GM18519 (cell line): Measurements from ENCODE around the gene ZRANB1.

Experiments
- ATAC-seq: cut with Tn5 transposase; IDR thresholded peaks from one replicate; pipeline ENCODE4 v1.9.1; 2021; ENCODE audit warnings: mild to moderate bottlenecking, moderate library complexity; ENCODE audit not compliant: unreplicated experiment, low FRiP score

ZRANB1 gene

DNA sequence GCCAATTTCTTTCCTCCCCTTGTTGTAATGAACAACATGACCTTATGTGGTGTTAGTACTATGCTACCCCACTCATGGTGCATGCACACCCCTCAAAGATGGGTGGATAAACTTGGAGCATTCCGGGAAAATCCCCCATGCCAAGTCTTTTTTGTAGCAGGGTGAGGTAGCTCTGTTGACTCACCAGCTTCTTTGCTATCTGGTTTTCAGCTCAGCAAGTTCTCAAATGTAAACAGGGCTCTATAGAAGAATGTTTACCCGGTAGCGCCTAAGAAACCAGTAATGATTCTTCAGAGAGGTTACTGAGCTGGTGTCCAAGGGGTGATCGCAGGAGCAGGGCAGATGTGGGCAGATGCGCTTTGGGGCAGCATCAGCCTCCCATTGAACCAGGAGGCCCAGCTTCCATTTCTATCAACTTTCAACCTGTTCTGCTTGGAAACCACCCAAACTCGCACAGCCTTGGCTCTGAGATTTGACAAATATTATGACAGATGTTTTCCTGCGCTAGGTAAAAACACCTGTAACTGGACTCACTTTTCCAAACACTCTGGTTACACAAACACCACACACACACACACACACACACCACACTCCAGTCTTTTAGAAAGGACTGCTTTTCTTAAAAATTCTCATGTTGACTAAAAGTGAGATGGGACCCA is 87.8 kb downstream of the ZRANB1 start:
- ATAC-seq: no peak

DNA sequence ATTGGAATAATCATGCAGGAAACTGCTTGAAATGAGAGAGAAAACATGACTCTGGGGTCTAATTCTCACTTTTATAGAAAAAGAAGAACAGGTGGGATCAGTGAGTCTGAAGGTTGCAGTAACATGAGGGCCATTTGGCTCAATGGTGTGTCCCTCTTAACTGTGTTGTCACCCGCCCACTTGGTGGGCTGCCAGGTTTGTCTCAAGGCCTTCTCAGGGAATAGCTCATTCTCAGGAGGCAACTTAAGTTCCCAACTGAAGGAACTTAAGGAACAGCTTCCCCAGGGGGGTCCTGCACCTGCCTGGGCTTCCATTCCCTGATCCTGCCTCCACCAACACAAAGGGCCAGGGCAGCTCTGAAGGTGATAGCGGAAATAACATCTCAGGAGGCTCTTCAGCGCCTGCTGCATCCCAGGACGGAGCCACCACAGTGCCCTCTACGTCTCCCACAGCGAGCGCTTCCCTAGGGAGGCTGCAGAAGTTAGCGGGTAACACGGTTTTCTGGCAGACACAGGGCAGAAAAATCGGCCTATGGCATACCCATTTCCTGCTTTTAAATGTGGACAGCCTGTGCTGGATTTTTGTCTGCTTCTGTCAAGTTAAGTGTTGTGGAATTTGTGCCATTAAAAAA is 88.8 kb downstream of the ZRANB1 start:
- ATAC-seq: no peak

DNA sequence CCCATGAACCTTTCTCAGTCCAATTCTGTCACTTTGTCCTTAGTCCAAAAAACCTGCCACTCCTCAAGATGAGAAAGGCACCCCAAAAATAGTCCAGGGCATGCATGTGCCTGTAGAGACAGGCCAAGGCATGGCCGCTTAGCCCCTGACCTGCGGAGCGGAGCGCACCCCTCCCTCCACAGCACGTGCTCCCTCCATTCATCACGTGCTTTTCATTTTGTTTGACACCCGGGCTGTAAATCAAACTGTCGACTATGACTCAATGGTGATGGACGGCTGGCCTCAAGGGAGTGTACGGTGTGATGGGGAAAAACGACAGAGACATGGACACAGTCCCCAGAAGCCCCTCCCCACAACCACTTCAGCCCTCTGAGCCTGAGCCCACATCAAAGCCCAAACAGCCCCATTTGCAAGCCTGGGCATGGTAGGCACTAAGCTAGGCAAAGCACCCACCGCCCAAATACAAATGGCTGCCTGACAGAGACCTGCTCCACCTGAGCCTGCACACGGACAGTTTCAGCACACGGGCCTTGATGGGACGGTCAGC is 90.6 kb downstream of the ZRANB1 start:
- ATAC-seq: no peak

DNA sequence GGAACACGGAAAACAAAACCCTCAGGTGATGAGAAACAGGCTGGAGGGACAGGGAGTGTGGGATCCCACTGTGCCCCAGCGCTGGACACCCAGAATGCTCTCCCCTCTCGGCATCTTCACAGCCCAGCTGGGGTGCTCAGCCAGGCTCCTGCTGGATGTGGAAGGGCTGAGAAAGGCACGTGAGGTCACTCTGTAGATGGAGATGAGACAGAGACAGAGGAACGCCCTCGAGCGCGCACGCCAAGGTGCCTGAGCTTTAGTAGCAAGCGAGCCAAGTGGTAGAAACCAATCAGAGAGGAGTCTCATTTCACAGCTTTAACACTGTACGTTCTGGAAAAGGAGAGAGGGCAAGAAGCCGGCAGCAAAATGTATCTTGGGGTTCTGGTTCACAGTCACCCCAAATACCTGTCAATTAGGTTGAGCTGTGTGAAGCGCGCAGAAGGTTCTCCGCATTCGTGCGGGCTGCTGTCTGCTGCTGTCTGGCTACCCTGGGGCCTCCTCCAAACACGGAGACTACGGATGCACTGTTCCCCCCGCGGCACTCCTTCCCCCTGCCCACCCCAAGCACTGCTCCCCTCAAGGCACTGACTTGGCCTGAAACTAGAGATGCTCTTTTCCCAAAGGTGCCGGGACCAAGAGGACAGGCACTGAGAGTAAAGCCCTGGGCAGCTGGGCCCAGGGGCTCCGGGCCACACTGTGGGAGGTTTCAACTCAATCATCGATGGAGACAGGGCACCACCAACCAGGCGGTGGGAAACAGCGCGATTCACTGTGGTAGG is 91.4 kb downstream of the ZRANB1 start:
- ATAC-seq: no peak

DNA sequence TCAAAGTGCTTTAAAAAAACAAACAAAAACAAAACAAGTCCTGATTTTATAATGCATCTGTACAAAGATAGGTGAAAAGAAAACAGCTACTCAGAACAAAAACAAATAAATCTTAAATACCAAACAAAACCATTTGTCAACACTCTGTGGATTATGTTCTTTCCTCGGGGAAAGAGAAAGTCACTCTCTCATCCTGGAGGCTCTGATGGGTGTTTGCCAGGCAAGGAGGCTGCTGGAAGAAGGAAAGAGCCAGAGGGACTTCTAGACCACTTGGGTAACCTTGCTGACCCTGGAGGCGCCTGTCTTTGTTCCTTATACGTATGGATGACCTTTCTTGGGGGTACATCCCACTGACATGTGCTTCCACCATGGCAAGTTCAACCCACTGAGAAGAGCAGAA is 92.8 kb downstream of the ZRANB1 start:
- no peak for ATAC-seq

DNA sequence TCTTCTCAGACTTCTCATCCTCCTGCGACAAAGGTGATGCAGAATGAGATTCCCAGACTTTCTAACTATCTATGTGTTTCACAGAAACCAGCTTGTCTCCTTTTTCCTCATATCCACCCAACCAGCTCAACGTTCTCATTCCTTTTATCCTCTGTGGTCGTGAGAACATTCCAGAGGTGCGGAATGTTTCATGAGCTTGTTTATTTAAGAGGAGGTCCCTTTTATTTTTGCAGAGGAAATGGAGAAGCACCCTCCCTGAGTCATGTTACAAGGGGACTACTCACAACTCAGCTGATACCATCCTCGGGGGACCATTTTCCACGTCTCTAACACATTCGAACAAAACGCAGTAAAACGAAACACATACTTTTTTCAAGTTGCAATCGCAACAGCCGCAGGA is 93.2 kb downstream of the ZRANB1 start:
- ATAC-seq: no peak

DNA sequence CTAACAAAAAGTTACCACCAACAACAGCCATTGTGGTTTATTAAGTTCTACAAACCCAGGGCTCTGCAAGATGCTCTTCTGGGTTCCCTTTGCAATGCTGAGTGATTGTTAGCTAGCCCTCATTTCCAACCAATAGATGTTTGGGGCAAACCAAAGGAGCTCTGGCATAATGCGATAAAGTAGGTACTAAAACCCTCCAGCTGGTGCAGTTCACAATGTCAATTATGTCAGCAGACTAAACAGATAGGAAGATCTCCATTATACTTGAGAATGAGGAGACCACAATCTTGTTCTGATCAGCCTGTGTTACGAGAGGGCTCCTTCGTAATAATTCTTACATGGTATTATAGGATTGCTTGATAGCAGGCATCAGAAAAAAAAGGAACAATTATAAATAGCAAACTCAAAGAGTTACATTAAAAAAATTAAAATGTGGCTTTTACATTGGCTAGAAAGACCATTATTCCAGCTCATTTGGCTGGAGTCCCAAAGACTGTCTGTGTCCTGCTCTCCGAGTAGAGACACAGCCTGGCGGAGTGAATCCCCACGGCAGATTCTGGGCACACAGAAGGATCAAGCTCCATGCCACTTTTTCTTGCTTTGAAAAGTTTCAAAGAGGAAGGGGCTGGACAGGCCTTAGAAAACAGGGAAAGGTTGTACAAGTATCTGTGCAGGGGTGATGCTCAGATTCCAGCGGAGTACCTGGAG is 93.8 kb downstream of the ZRANB1 start:
- no peak for ATAC-seq

DNA sequence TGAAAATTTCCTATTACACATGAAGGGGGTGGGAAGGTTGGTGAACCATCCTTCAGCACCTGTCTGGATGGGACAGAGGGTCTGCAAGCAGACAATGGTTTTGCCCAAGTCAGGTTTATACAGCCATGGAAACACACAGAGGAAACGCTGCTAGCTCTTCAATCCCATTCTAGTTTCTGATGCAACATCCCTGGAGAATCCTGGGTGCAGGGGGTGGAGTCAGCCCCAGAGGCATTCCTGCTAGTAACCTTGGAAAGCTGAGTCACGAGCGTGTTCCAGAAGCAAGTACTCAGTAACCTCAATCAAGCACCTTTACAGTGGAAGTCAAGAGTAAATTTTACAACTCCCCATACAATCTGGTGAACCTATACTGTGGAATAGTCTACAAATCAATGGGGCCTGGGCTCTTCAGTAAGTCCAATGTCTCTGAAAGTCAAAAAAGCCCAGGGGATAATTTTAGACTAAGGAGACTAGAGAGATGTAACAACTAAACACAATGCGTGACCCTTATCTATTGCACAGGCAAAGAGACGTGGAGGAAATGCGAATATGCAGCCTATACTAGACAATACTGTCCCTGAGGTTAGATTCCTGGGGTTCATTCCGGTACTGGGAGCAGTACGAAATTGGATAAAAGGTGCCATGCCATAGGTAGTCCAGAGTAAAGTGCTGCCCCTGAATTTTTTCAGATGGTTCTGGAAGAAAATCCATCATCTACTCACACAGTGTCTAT is 95.4 kb downstream of the ZRANB1 start:
- no peak for ATAC-seq
